NCI-H2107 treated with DMSO at 0.1 percent for 48 hours (cell line): Measurements from ENCODE around the gene GAPVD1.
"Not testable (repeated sequence)": the region's sequence is repeated elsewhere in the genome, so short reads cannot be mapped to it uniquely, and the experiment has no call there.

Experiments used
- DNase-seq: peaks from one replicate; lab custom pipeline; 2025; ENCODE audit not compliant: unreplicated experiment; lab: John Stamatoyannopoulos, UW

GAPVD1 gene

GRCh38 chr9:125243792-125244260, 17.8 kb upstream of the GAPVD1 start:
- DNase-seq: no peak

GRCh38 chr9:125246261-125246667, 15.4 kb upstream of the GAPVD1 start:
- no peak for DNase-seq

DNA sequence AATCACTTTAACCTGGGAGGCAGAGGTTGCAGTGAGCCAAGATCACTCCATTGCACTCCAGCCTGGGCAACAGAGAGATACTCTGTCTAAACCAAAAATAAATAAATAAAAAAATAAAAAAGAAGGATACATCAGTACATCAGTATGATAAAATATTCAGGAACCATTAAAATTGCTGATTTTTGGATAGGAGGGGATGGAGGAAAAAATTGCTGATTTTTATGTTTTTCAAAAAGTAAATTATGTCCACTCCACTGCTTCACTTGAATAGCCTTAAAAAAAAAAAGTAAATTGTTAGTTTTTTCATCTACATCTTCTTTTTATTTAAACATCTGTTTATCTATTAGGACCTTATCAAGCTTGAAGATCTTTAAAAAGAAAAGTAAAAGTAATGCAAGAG, 7.4 kb upstream of the GAPVD1 start:
- no peak for DNase-seq

DNA sequence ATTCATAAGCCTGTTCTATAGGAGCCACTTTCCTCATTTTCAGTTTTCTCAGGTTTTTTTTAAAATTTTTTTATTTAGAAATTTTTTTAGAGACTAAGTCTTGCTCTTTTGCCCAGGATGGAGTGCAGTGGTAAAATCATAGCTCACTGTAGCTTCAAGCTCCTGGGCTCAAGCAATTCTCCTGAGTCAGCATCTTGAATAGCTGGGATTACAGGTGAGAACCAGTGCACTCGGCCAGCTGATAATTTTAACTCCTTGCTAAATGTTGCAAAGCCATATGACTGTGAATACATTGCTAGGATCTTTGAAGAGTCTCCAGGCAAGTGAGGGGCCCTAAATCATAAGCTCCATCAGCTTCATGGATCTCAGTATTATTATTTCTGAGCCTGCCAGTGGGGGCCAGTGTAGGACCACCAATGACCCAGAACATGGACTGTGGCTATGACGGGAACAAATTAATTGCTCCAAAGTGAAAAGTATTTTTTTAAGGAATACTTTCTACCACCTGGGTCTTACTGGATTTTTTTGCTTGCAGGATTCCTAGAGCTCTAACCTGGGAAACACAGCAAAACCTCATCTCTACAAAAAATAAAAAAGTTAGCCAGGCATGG, 5.7 kb upstream of the GAPVD1 start:
- no peak for DNase-seq

- no peak for DNase-seq
Observed at GRCh38 chr9:125258160-125258785, 3.4 kb upstream of the GAPVD1 start.

GRCh38 chr9:125258832-125259534, 2.6 kb upstream of the GAPVD1 start:
- no peak for DNase-seq

DNA sequence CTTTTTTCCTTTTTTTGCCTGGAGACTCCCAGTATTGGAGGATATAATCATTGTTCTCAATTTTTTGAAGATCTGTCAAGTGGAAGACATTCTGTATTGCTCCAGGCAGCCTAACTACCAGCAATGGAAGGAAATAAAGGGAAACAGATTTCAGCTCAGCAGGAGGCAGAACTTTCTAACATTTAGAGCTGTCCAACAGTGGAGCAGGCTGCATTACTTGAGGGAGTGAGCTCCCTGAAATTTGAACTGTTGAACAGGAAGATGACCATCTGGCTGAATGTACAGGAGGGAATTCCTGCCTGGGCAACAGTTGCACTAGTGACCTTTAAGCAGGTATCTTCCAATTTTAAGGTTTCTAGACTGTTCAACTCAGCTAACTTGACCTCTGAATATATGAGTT, 1.1 kb upstream of the GAPVD1 start:
- DNase-seq: no peak

DNA sequence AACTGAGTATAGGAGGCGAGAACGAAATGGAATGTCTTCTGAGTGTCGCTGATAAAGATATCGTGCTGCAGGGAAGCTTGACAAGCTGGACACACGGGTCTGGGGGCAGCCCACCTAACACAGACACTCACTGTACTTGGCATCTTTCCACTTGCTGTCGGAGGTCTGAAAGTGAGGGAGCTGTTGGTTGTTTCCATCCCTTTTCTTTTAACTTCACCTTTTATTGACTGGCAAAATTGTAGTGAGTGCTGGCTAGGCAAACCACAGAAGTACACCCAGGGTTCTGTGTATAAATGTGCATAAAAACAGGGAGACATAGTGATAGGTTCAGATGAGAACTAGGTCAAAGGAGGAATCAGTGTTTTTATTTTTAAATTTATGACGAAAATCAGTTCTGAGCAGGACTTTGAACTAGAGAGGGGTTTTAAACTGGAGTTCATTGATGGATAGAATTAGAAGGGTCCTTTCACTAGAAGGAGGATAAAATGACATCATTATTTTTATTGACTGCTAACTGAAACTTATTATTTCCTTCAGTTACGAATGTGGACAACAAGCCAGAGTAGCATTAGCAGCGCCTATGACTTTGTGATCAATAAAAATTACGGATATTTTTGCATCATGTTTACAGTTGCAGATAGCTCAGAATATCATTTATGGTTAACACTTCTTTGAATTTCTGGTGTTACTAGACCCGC, 817 bp downstream of the GAPVD1 start:
- no peak for DNase-seq

DNA sequence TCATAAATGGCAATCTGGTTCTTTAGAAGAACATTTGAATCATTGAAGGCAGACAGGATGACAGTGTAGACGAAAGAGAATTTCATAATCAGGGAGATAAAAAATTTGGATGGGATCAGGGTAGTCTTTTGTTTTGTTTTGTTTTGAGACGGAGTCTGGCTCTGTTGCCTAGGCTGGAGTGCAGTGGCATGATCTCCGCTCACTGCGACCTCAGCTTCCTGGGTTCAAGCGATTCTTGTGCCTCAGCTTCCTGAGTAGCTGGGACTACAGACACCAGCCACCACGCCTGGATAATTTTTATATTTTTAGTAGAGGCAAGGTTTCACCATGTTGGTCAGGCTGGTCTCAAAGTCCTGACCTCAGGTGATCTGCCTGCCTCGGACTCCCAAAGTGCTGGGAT, 2.4 kb downstream of the GAPVD1 start:
- not testable (repeated sequence) for DNase-seq

DNA sequence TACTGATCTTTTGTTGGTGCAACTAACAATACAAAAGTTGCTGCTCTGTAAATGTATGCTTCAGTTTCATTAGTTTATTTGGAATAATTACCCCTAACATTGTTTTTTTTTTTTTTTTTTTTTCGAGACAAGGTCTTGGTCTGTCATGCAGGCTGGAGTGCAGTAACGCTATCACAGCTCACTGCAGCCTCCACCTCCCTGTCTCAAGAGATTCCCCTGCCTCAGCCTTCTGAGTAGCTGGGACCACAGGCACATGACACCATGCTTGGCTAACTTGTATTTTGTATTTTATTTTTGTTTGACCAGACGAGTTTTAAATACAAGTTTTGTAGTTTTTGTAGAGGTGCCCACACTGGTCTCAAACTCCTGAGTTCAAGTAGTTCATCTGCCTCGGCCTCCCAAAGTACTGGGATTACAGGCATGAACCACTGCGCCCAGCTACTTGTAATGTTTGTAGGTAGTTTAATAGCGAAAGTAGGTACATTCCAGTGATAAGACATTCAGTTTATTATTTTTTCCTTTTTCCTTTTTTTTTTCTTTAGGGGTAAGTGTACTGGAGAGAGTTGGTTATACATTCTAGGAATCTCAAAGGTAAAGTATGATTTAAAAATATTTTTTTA, 6.9 kb downstream of the GAPVD1 start:
- no peak for DNase-seq

DNA sequence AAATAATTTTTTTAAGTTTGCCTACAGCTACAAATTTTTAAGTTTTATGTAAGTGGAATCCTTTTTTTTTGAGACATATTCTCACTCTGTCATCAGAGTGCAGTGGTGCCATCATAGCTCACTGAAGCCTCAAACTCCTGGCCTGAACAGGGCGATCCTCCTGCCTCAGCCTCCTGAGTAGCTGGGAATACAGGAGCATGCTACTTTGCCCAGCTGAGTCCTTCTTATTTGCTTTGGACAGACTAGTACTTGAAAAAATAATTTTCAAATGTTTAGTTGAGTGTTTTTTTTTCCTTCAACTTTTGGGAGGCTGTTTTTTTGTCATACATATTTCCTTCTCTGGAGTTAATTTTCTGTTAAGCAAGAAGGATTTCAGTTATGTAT, 7.4 kb downstream of the GAPVD1 start:
- DNase-seq: no peak

DNA sequence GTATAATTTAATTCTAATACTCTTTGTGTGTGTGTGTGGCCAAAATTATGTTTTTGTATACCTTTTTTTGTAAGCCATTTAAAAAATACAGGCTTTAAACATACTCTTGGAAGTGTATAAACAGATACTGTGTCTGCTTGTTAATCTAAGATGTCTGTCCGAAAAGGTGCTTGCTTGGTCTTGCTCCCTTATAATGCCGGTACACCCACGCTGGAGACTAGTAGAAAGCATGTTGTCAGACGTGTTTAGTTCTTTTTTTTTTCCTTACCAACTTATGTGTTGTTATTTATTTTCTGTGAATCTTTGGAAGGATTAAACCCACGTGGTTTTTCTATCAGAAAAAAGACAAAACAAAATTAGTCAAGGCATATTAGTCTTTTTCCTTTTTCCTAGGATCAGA, 9.5 kb downstream of the GAPVD1 start:
- DNase-seq: no peak

DNA sequence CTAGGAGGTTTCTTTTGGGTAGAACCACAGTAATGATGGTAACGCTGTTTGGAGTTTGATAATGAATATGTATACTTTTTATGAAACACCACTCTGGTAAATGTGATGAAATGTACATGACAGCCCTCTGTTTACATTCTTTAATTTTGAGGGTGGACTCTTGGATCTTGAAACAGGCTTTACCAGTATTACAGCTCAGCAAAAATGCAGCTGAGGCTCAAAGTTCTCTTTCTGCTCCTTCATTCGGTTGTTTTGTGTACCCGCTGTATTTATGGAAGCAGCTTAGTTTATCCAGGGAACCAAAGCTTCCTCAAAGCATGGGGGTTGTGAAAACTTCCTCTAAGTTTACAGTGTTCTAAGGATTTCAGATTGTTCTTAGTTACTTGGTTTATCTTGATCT, 11.1 kb downstream of the GAPVD1 start:
- DNase-seq: no peak

- no peak for DNase-seq
Observed at GRCh38 chr9:125276771-125277170, 15.1 kb downstream of the GAPVD1 start.

DNA sequence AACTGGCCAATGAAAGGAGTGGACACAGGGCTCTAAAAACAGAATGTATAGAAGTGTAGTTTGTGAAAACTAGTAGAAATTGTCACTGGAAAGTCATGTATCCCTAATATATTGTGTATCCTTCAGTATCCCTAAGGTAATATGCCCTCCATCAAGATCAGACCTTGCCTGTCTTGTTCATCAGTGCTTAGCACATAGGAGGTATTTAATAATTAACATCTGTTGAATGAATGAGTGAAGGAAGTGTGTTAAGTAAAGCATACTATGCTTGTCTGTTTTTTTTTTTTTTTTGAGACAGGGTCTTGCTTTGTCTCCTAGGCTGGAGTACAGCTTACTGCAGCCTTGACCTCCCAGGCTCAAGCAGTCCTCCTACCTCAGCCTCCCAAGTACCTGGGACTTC, 15.8 kb downstream of the GAPVD1 start:
- no peak for DNase-seq

DNA sequence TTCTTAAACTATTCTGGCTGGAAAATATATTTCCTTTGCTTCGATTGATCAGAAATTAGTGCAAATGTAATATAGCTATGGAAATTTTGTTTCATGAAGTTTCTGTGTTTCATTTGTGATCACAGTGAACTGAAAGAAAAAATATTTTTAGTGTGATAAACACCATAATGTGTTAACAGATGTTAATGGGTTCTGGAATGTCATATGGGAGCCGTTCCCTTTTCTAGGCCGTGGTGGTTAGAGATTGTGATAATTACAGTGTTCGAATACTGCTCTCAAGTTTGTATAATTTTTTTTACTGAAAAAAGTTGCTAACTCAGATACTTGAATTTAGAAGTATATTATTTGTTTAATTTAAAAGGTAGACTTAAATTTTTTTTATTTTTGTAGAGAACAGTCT, 19.3 kb downstream of the GAPVD1 start:
- DNase-seq: no peak

- no peak for DNase-seq
Observed at GRCh38 chr9:125284855-125285254, 23.2 kb downstream of the GAPVD1 start.

DNA sequence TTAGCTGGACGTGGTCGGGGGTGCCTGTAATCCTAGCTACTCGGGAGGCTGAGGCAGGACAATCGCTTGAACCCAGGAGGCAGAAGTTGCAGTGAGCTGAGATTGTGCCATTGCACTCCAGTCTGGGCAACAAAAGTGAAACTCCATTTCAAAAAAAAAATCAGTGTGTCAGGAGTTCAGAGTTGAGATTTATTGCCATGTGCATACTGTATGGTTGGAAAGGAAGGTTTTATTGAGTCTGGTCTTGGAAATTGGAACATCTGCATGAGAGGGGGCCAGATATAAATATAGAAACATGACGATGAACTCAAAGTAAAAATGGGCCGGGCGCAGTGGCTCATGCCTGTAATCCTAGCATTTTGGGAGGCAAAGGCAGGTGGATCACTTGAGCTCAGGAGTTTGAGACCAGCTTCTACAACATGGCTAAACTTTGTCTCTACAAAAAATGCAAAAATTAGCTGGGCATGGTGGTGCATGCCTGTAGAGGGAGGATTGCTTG, 25.4 kb downstream of the GAPVD1 start:
- DNase-seq: not testable (repeated sequence)

DNA sequence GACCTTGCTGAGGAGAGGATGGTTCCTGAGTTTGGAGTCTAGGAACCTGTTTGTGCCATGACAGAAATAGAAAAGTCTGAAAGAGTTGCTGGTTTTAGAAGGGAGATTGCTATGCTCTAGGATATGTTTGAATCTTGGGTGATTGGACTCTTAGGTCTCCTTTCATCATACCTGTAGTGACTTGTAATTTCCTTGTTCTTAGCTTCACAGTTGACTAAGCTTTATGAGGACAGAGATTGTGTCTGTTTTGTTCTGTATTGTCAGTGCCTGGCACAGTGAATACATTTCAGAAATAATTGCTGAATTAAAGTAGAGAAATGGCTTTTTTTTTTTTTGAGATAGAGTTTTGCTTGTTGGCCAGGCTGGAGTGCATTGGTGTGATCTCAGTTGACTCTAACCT, 31.5 kb downstream of the GAPVD1 start:
- no peak for DNase-seq

DNA sequence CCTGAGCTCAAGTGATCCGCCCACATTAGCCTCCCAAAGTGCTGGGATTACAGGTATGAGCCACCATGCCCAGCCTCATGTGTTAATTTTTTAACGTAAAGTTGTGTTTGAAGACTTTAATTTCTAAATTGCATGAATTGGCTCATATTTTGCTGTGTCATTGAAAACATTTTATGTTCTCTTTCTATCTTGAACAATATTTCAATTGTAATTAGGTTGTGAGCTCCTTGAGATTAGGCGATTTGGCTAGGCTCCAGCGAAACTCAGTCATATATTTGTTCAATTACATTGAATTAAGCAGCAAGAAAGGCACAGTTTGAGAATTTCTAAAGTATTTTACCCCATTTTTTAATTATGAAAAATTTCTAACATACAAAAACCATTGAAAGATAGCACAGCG, 34.0 kb downstream of the GAPVD1 start:
- no peak for DNase-seq

GRCh38 chr9:125296843-125297372, 35.3 kb downstream of the GAPVD1 start:
- DNase-seq: peak; percentile 76
